ENCODE data around the gene MEF2C.

GRCh38 chr5:88886746-88887341 lies 3.9 kb upstream of the MEF2C start:
- no peak for TF ChIP-seq CTCF (IDR thresholded peaks at IDR 0.05 in 2 of 3, conservative IDR thresholded peaks at IDR 0.05 in 1 of 3; ENCODE audit: borderline replicate concordance in 1 of 3, insufficient read depth in 1 of 3, low read depth in 2 of 3, low read length in 2 of 3)
- no peak for TF ChIP-seq ATF3 (IDR thresholded peaks at IDR 0.05)
- TF ChIP-seq POLR2A (IDR thresholded peaks at IDR 0.05; ENCODE audit: borderline replicate concordance, extremely low read depth, insufficient read depth, insufficient read length), result no peak
- no peak for TF ChIP-seq POLR2AphosphoS5 (IDR thresholded peaks at IDR 0.05; ENCODE audit: low read depth, low read length)
- no peak for TF ChIP-seq FOSL1 (IDR thresholded peaks at IDR 0.05; ENCODE audit: low read depth)
- no peak for TF ChIP-seq REST (IDR thresholded peaks at IDR 0.05; ENCODE audit: low read depth)
- no peak for TF ChIP-seq EZH2phosphoT487 (IDR thresholded peaks at IDR 0.05; ENCODE audit: borderline replicate concordance)
- TF ChIP-seq EZH2 (IDR thresholded peaks at IDR 0.05), result no peak
- no peak for TF ChIP-seq MAX (IDR thresholded peaks at IDR 0.05)
- no peak for TF ChIP-seq TCF7L2 (IDR thresholded peaks at IDR 0.05; ENCODE audit: borderline replicate concordance, extremely low read depth, insufficient read depth, insufficient read length)
